ENCODE results near the gene ABL2. TPM values are rescaled to one million over a fixed set of nuclear protein-coding genes. Genes with fewer than 3 reads are reported as not detected.
A peak's percentile ranks its signal among the peaks of the same experiment; 100 is the strongest.

Gene ABL2
- total RNA-seq, 1 experiment from 2014 or later = 18.3 TPM

GRCh38 chr1:179169616-179170467 is 59.6 kb downstream of the ABL2 start:
- no peak for TF ChIP-seq CREB1 (CRISPR knock-in tag; IDR thresholded peaks at IDR 0.05)
- Mint-ChIP-seq H3K9me3 (no peaks in the 10 kb centered on the region), H3K27me3 (ENCODE audit: low read depth) (no peaks in the 10 kb centered on the region; the same call in 1 of the 2 replicates), H3K27ac (peak overlapping the region; percentile 15; the same call in 1 of the 2 replicates), H3K36me3 (no peaks in the 10 kb centered on the region), H3K4me3 (no peak overlapping the region), H3K4me1 (peaks cover 14% of the 10 kb centered on the region)
- ATAC-seq (no peak), DNase-seq (ENCODE audit: low spot score) (no peak)
- ChIA-PET POLR2A (interaction anchor here (0.5 kb wide), 1 partner anchor 405 kb away, joined by 3 read pairs; no protein-coding TSS in a partner anchor), CTCF (no interaction called here)

DNA sequence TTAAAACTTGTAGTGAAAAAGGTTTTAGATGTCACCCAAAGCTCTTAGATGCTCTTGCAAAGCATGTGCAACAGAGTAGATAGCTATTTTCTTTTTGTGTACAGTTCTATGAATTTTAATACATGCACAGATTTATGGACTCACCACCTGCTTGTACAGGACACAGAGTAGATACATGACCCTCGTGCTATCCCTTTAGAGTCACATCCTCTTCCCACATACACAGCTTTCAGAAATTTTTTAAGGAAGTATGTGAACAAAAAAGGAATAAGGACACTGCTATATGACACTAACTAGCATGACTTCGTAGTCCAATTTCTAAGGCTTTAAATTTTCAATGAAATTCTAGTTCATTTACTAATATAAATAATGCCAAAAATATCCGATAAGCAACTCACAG is 60.9 kb downstream of the ABL2 start:
- Mint-ChIP-seq H3K27ac (no peak overlapping the region), H3K27me3 (ENCODE audit: low read depth) (no peaks in the 10 kb centered on the region; the same call in 1 of the 2 replicates), H3K36me3 (no peaks in the 10 kb centered on the region), H3K9me3 (no peaks in the 10 kb centered on the region), H3K4me3 (no peak overlapping the region), H3K4me1 (peaks cover 26% of the 10 kb centered on the region)
- ATAC-seq = no peak
- TF ChIP-seq SP1 (CRISPR knock-in tag; conservative IDR thresholded peaks at IDR 0.05) (no peak), IRF2 (CRISPR knock-in tag; IDR thresholded peaks at IDR 0.05; ENCODE audit: borderline replicate concordance, low read depth) (no peak), TP53 (CRISPR knock-in tag; IDR thresholded peaks at IDR 0.05) (no peak), CREM (CRISPR knock-in tag; IDR thresholded peaks at IDR 0.05) (no peak), ARID4B (CRISPR knock-in tag; IDR thresholded peaks at IDR 0.05; ENCODE audit: borderline replicate concordance) (no peak), NFYB (CRISPR knock-in tag; conservative IDR thresholded peaks at IDR 0.05; ENCODE audit: low read depth) (no peak), ZNF263 (CRISPR knock-in tag; IDR thresholded peaks at IDR 0.05; ENCODE audit: low read depth) (no peak), CBFB (CRISPR knock-in tag; IDR thresholded peaks at IDR 0.05; ENCODE audit: low read depth) (no peak), ETV6 (CRISPR knock-in tag; IDR thresholded peaks at IDR 0.05) (no peak), MXD4 (CRISPR knock-in tag; IDR thresholded peaks at IDR 0.05; ENCODE audit: borderline replicate concordance) (no peak), MLX (CRISPR knock-in tag; IDR thresholded peaks at IDR 0.05) (no peak), ELF4 (CRISPR knock-in tag; IDR thresholded peaks at IDR 0.05; ENCODE audit: low read depth) (no peak), SOX15 (CRISPR knock-in tag; IDR thresholded peaks at IDR 0.05) (no peak)
- TF ChIP-seq, protein P1, sequence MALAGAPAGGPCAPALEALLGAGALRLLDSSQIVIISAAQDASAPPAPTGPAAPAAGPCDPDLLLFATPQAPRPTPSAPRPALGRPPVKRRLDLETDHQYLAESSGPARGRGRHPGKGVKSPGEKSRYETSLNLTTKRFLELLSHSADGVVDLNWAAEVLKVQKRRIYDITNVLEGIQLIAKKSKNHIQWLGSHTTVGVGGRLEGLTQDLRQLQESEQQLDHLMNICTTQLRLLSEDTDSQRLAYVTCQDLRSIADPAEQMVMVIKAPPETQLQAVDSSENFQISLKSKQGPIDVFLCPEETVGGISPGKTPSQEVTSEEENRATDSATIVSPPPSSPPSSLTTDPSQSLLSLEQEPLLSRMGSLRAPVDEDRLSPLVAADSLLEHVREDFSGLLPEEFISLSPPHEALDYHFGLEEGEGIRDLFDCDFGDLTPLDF (CRISPR knock-in tag; IDR thresholded peaks at IDR 0.05) = no peak
- TF ChIP-seq, protein P2, sequence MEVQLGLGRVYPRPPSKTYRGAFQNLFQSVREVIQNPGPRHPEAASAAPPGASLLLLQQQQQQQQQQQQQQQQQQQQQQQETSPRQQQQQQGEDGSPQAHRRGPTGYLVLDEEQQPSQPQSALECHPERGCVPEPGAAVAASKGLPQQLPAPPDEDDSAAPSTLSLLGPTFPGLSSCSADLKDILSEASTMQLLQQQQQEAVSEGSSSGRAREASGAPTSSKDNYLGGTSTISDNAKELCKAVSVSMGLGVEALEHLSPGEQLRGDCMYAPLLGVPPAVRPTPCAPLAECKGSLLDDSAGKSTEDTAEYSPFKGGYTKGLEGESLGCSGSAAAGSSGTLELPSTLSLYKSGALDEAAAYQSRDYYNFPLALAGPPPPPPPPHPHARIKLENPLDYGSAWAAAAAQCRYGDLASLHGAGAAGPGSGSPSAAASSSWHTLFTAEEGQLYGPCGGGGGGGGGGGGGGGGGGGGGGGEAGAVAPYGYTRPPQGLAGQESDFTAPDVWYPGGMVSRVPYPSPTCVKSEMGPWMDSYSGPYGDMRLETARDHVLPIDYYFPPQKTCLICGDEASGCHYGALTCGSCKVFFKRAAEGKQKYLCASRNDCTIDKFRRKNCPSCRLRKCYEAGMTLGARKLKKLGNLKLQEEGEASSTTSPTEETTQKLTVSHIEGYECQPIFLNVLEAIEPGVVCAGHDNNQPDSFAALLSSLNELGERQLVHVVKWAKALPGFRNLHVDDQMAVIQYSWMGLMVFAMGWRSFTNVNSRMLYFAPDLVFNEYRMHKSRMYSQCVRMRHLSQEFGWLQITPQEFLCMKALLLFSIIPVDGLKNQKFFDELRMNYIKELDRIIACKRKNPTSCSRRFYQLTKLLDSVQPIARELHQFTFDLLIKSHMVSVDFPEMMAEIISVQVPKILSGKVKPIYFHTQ (CRISPR knock-in tag; IDR thresholded peaks at IDR 0.05) = no peak
- TF ChIP-seq, protein P3, sequence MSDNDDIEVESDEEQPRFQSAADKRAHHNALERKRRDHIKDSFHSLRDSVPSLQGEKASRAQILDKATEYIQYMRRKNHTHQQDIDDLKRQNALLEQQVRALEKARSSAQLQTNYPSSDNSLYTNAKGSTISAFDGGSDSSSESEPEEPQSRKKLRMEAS (CRISPR knock-in tag; IDR thresholded peaks at IDR 0.05) = no peak
- POLR2A ChIA-PET = no interaction called here
- DNase-seq (ENCODE audit: low spot score) = no peak
- CTCF ChIA-PET = no interaction called here

Measured in WTC11 (cell line).